22Rv1 (cell line): Measurements from ENCODE around the gene WDFY2.

Experiments used
- H3K27ac ChIP-seq: fragments of 450-650 bp; 2 replicates; pipeline ENCODE4 v1.5.1; 2017
- ZFX ChIP-seq: fragments of 450-650 bp; IDR thresholded peaks from 2 replicates; pipeline ENCODE4 v1.6.1; 2017; ENCODE audit warnings: antibody characterized with exemption, borderline replicate concordance
- TF ChIP-seq, protein P1 (sequence below): fragments of 450-650 bp; IDR thresholded peaks from 2 replicates; pipeline ENCODE4 v1.5.1; 2017; ENCODE audit warnings: mild to moderate bottlenecking

Gene WDFY2

DNA sequence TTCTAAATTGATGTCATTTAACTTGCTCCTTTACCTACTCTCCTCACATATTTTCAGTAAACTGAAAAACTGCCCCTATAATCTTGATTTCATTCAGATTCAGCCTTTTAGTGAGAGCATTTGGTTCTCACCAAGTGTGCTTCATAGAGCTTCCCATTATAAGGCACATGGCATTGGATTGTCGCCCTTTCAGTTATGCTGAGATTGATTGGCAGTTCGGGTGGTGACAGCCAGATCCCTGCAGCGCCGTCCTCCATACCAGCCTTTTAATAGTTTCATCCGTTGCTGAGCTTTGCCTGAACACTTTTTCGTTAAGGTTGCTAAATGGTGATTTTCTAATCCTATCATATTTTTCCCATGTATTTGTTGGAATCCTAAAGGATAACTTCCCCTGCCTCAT lies 139.3 kb downstream of the WDFY2 start:
- H3K27ac ChIP-seq, result no peak overlapping the region
- TF ChIP-seq ZFX, result no peak
- TF ChIP-seq, protein P1, sequence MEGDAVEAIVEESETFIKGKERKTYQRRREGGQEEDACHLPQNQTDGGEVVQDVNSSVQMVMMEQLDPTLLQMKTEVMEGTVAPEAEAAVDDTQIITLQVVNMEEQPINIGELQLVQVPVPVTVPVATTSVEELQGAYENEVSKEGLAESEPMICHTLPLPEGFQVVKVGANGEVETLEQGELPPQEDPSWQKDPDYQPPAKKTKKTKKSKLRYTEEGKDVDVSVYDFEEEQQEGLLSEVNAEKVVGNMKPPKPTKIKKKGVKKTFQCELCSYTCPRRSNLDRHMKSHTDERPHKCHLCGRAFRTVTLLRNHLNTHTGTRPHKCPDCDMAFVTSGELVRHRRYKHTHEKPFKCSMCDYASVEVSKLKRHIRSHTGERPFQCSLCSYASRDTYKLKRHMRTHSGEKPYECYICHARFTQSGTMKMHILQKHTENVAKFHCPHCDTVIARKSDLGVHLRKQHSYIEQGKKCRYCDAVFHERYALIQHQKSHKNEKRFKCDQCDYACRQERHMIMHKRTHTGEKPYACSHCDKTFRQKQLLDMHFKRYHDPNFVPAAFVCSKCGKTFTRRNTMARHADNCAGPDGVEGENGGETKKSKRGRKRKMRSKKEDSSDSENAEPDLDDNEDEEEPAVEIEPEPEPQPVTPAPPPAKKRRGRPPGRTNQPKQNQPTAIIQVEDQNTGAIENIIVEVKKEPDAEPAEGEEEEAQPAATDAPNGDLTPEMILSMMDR, result no peak

DNA sequence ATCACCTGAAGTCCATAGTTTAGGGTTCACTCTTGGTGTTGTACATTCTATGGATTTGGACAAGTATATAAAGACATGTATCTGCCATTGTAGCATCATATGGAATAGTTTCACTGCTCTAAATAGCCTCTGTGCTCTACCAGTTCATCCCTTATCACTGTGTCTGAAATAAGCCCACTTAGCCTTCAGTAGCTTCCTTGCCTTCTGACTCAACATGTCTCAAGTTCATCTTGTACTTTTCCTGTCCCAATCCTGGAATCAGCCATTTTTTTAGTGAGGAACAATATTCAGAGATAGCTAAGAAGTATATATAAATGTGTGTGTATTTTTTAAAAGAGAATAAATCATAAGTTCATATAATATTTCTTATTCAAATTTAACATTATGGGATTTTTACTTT lies 140.5 kb downstream of the WDFY2 start:
- TF ChIP-seq, protein P1, result no peak
- TF ChIP-seq ZFX, result no peak
- H3K27ac ChIP-seq, result no peak overlapping the region

- no peak for TF ChIP-seq ZFX
- TF ChIP-seq, protein P1, result no peak
Measured at GRCh38 chr13:51726446-51727193, 142.4 kb downstream of the WDFY2 start.

DNA sequence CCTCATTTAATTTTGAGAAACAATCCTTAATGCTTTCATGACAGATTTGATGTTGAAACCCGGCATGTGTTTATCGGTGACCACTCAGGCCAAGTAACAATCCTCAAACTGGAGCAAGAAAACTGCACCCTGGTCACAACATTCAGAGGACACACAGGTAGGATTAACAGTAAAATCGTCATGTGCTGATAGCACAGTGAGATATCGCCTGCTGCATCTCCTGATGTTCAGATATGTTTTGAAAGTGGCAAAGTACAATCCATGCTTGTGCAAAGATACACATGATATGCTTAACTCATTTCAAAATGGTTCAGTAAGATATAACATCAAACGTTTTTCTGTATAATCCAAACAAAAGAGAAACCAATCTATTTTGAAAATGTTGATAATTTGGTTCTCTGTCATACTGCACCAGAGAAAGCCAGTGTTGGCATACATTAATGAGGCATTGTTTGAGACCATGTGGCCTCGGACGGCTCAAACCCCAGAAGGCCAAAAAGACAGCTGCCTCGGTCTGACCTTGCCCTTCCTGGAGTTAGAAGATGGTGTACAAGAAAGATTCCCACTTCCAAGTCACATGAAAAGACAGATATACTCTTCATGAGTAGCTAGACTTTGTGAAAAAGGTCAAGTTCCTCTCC lies 143.5 kb downstream of the WDFY2 start:
- H3K27ac ChIP-seq, result peak overlapping the region; percentile 12; the same call in 1 of the 2 replicates
- TF ChIP-seq, protein P1, result no peak
- no peak for TF ChIP-seq ZFX

More at GRCh38 chr13:51726446-51727193, 142.4 kb downstream of the WDFY2 start:
- H3K27ac ChIP-seq, result no peak overlapping the region

GRCh38 chr13:51728275-51728673 lies 144.0 kb downstream of the WDFY2 start:
- peak overlapping the region; percentile 12; the same call in 1 of the 2 replicates for H3K27ac ChIP-seq
- TF ChIP-seq ZFX, result no peak
- TF ChIP-seq, protein P1, result no peak

DNA sequence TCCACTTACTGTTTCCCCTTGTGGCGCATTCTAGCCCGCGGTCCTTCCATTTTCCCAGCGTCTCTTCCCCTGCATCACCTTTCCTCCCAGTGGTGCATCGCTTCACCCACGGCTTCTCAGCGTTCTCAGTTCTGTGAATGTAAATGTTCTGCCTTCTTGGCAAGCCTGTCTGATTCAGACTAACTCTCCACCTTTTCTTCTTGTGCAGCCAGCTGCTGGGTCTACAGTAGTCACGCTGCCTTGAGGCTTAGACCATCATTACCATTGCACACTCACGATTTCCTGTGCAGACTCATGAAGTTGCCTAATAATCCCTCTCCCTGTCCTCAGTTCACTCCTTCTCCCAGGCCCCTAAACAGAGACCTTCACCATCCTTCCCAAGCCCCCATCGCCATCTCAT lies 144.7 kb downstream of the WDFY2 start:
- TF ChIP-seq, protein P1, result no peak
- TF ChIP-seq ZFX, result no peak
- no peak overlapping the region for H3K27ac ChIP-seq

GRCh38 chr13:51729866-51730553 lies 145.7 kb downstream of the WDFY2 start:
- TF ChIP-seq ZFX, result no peak
- TF ChIP-seq, protein P1, result no peak
- no peak overlapping the region for H3K27ac ChIP-seq
